ENCODE data around the gene POLR2F.

GRCh38 chr22:37967147-37967546 is 13.6 kb downstream of the POLR2F start:
- no peak for TF ChIP-seq FOXA1 (IDR thresholded peaks at IDR 0.05)
- TF ChIP-seq CTCF (IDR thresholded peaks at IDR 0.05; ENCODE audit: low read depth, low read length, missing input control), result no peak
- no peak for TF ChIP-seq YY1 (IDR thresholded peaks at IDR 0.05)
- TF ChIP-seq GABPA (IDR thresholded peaks at IDR 0.05 in 1 of 2, conservative IDR thresholded peaks at IDR 0.05 in 1 of 2), result no peak
- TF ChIP-seq EGR1 (IDR thresholded peaks at IDR 0.05; ENCODE audit: low read depth in 2 of 2), result no peak
- no peak for TF ChIP-seq HNF4G (IDR thresholded peaks at IDR 0.05)
- TF ChIP-seq ATF3 (IDR thresholded peaks at IDR 0.05), result no peak
- no peak for TF ChIP-seq TAF1 (conservative IDR thresholded peaks at IDR 0.05)
- no peak for TF ChIP-seq RXRA (IDR thresholded peaks at IDR 0.05)
- TF ChIP-seq NR2F2 (IDR thresholded peaks at IDR 0.05), result no peak
- no peak for TF ChIP-seq ZBTB33 (IDR thresholded peaks at IDR 0.05)
- TF ChIP-seq RAD21 (IDR thresholded peaks at IDR 0.05), result no peak
- no peak for TF ChIP-seq JUND (IDR thresholded peaks at IDR 0.05)
